ENCODE measurements around the gene SLC39A11. TPM values are rescaled to one million over a fixed set of nuclear protein-coding genes. Genes with fewer than 3 reads are reported as not detected.

The SLC39A11 gene
- total and polyA plus RNA-seq, 2 of the 13 experiments (the other 11 are each of a cell fraction or from before 2014, with no cell fraction given), result 17.2 to 31.5 TPM

GRCh38 chr17:72604518-72604917 lies 488.0 kb downstream of the SLC39A11 start (continued):
- TF ChIP-seq HNRNPK (IDR thresholded peaks at IDR 0.05; ENCODE audit: low read depth, low read length, poor library complexity, severe bottlenecking) (no peak), STAT5B (CRISPR knock-in tag; IDR thresholded peaks at IDR 0.05) (no peak), ZNF782 (CRISPR knock-in tag; IDR thresholded peaks at IDR 0.05; ENCODE audit: borderline replicate concordance) (no peak), RBM39 (IDR thresholded peaks at IDR 0.05; ENCODE audit: low read depth, low read length, poor library complexity, severe bottlenecking) (no peak), ZFP41 (CRISPR knock-in tag; IDR thresholded peaks at IDR 0.05; ENCODE audit: borderline replicate concordance) (no peak; the same call in 1 of the 2 replicates), KAT8 (CRISPR knock-in tag; IDR thresholded peaks at IDR 0.05) (peak; percentile 54; the same call in 1 of the 2 replicates), HOXA3 (CRISPR knock-in tag; IDR thresholded peaks at IDR 0.05) (peak; percentile 65), FOSL1 (CRISPR knock-in tag; IDR thresholded peaks at IDR 0.05; ENCODE audit: borderline replicate concordance) (no peak), AFF4 (CRISPR knock-in tag; IDR thresholded peaks at IDR 0.05) (no peak), ZNF780A (CRISPR knock-in tag; IDR thresholded peaks at IDR 0.05) (no peak), DNMT1 (CRISPR knock-in tag; IDR thresholded peaks at IDR 0.05) (no peak), ZNF20 (CRISPR knock-in tag; IDR thresholded peaks at IDR 0.05) (no peak), ZFAT (CRISPR knock-in tag; conservative IDR thresholded peaks at IDR 0.05) (no peak), ARNT2 (CRISPR knock-in tag; IDR thresholded peaks at IDR 0.05; ENCODE audit: low read depth) (no peak), ATRX (CRISPR knock-in tag; IDR thresholded peaks at IDR 0.05; ENCODE audit: borderline replicate concordance) (no peak), FOXO1 (CRISPR knock-in tag; IDR thresholded peaks at IDR 0.05) (peak; percentile 54; the same call in 1 of the 2 replicates), HIVEP1 (CRISPR knock-in tag; IDR thresholded peaks at IDR 0.05) (no peak), ADNP (CRISPR knock-in tag; IDR thresholded peaks at IDR 0.05) (no peak), MBD4 (IDR thresholded peaks at IDR 0.05; ENCODE audit: borderline replicate concordance, low read length) (no peak), ZXDC (CRISPR knock-in tag; IDR thresholded peaks at IDR 0.05) (no peak), ZNF878 (CRISPR knock-in tag; IDR thresholded peaks at IDR 0.05) (peak; percentile 68; the same call in 1 of the 2 replicates), UBTF (CRISPR knock-in tag; IDR thresholded peaks at IDR 0.05) (0 out of 2 replicates have a peak, but pooled peaks have one; percentile 33)
- TF ChIP-seq, protein P1, sequence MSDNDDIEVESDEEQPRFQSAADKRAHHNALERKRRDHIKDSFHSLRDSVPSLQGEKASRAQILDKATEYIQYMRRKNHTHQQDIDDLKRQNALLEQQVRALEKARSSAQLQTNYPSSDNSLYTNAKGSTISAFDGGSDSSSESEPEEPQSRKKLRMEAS (IDR thresholded peaks at IDR 0.05), result peak; percentile 84

All from HepG2 (cell line).